MM.1S (cell line): ENCODE results near the gene KRT78.

Experiments used
- CTCF ChIP-seq: fragments of 300-600 bp; sonication (generic); IDR thresholded peaks from 2 replicates; pipeline ENCODE4 v1.5.1; 2016; ENCODE audit warnings: antibody characterized with exemption, low read length, mixed read lengths
- EZH2 ChIP-seq: fragments of 300-600 bp; sonication (generic); optimal IDR thresholded peaks from 2 replicates; pipeline ENCODE3; 2017; ENCODE audit warnings: low read depth, mild to moderate bottlenecking, antibody characterized with exemption, low read length, mixed read lengths

- TF ChIP-seq CTCF (no peak), EZH2 (no peak)
Observed at GRCh38 chr12:52896190-52897100, 47.7 kb upstream of the KRT78 start.
